NCI-H187 (cell line): ENCODE data around the gene SPACA4.
"Not testable (repeated sequence)": the region's sequence is repeated elsewhere in the genome, so short reads cannot be mapped to it uniquely, and the experiment has no call there.

Experiments used
- DNase-seq, 2 experiments: peaks; one replicate each; lab custom pipeline; 2025; lab: John Stamatoyannopoulos, UW

Gene SPACA4

GRCh38 chr19:48618916-48619691, 12.6 kb downstream of the SPACA4 start, which contains the start of the genes RPL18 and SPHK2:
TSS of gene RPL18 (minus strand) at chr19:48619178. CDS start at chr19:48619143, 35 bp downstream.
TSS of gene SPHK2 (plus strand) at chr19:48619506. CDS start at chr19:48620515, 1,009 bp downstream.
- peak; percentile 98 to 99 for DNase-seq

GRCh38 chr19:48619692-48620585, 13.4 kb downstream of the SPACA4 start:
- no peak for DNase-seq

GRCh38 chr19:48623556-48624066, 17.1 kb downstream of the SPACA4 start:
- DNase-seq, result no peak

GRCh38 chr19:48624067-48624594, 17.6 kb downstream of the SPACA4 start:
- peak; percentile 89 to 99 for DNase-seq

GRCh38 chr19:48624791-48625723, 18.5 kb downstream of the SPACA4 start:
- DNase-seq, result no peak

GRCh38 chr19:48625891-48626327, 19.4 kb downstream of the SPACA4 start:
- DNase-seq, result no peak

GRCh38 chr19:48627201-48627864, 20.8 kb downstream of the SPACA4 start:
- DNase-seq, result no peak

GRCh38 chr19:48627865-48628314, 21.3 kb downstream of the SPACA4 start:
- DNase-seq, result no peak

- no peak for DNase-seq
Observed at GRCh38 chr19:48628486-48629296, 22.1 kb downstream of the SPACA4 start.

- no peak for DNase-seq
Observed at GRCh38 chr19:48629297-48629598, 22.7 kb downstream of the SPACA4 start.

GRCh38 chr19:48629599-48630295, 23.2 kb downstream of the SPACA4 start:
- DNase-seq, result peak; percentile 81 to 87

GRCh38 chr19:48630296-48631063, 23.9 kb downstream of the SPACA4 start:
- DNase-seq, result no peak

- DNase-seq, result no peak
Observed at GRCh38 chr19:48631225-48631624, 24.7 kb downstream of the SPACA4 start.

GRCh38 chr19:48632286-48632685, 25.7 kb downstream of the SPACA4 start:
- DNase-seq, result not testable (repeated sequence)

GRCh38 chr19:48632692-48633147, 26.2 kb downstream of the SPACA4 start:
- DNase-seq, result no peak

GRCh38 chr19:48633148-48634035, 26.9 kb downstream of the SPACA4 start:
- no peak for DNase-seq

GRCh38 chr19:48634036-48634342, 27.4 kb downstream of the SPACA4 start:
- no peak for DNase-seq
